ENCODE results near the gene COG4.

DNA sequence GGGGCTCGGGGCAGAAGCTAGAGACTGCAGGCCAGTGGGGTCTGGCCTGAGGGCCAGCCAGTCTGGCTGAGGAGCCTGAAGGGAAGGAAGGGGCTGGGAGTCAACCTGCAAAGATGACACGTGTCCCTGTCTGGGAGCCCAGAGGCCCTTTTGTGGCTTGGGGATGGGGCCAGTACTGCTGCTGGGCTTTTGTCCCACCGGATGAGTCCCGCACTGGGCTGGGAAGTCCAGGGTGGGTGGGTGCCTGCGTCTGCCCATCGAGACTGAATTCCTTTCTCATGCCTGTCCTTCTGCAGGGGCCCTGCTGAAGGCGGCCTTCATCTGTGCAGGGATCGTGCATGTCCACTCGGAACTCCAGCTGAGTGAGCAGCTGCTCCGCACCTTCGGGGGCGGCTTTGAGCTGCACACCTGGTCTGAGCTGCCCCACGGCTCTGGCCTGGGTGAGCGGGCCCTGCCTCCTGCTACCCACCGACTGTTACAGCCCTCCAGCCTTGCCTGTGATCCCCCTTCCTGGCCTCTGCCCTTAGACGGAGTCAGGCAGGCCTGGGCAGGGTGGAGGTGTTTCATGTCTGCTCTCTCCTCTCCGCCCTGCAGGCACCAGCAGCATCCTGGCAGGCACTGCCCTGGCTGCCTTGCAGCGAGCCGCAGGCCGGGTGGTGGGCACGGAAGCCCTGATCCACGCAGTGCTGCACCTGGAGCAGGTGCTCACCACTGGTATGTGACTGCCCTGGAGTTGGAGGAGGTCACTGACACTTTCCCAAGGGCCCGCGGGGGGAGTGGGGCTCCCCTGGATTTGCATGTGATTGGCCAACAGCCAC, 48.1 kb downstream of the COG4 start:
- TF ChIP-seq CTCF (IDR thresholded peaks at IDR 0.05), result no peak
- no peak for TF ChIP-seq POLR2A (IDR thresholded peaks at IDR 0.05)

Measured in Peyer's patch (tissue), 4 donors.